Measurements from ENCODE around the gene AGPS. TPM values are rescaled to one million over a fixed set of nuclear protein-coding genes. Genes with fewer than 3 reads are reported as not detected.
A peak's percentile ranks its signal among the peaks of the same experiment; 100 is the strongest.
"Not testable (repeated sequence)": the region's sequence is repeated elsewhere in the genome, so short reads cannot be mapped to it uniquely, and the experiment has no call there.

AGPS gene
- total RNA-seq: 71.3 TPM

GRCh38 chr2:177392373-177393202 lies at the start of gene AGPS:
Gene AGPS (plus strand): TSS chr2:177392773. CDS start chr2:177392790, 17 bp downstream.
- peak; percentile 64 for DNase-seq

GRCh38 chr2:177343773-177344172 lies 48.8 kb upstream of the AGPS start:
- no peak for DNase-seq

DNA sequence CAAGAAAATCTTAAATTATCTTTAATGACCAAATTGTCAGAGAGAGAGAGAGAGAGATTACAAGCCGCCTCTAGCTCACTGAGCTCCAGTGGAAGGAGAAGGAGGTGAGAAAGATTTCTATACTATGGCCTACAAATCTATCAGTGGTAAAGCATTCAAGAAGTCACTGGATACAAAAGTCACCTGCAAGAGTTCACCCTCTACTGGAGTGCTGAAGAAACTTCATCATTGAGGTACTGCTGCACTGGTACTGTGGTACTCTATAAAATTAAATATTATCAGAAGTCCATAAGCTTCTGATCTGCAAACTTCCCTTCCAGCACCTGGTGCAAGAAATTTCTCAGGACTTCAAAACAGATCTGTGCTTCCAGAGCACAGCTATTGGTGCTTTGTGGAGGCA lies 48.3 kb upstream of the AGPS start:
- no peak for DNase-seq

GRCh38 chr2:177346192-177346591 lies 46.4 kb upstream of the AGPS start:
- DNase-seq: no peak

DNA sequence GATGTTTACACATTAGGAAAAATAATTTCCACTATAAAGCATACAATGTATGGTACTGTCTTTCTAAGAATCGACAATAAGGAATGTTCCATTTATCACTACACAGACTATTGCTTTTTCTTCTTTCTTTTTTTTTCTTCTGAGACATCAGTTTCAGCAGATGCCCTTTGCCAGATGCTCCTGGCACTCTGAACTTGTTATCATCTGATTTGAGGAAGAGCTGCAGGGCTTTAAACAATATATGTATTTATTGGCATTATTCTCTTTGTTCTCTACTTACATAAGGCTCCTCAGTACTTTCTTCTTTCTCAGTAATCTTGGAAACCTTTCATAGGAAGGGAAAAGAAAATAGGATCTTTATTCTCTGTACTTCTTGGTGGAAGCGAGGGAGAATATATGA lies 45.0 kb upstream of the AGPS start:
- DNase-seq: no peak

DNA sequence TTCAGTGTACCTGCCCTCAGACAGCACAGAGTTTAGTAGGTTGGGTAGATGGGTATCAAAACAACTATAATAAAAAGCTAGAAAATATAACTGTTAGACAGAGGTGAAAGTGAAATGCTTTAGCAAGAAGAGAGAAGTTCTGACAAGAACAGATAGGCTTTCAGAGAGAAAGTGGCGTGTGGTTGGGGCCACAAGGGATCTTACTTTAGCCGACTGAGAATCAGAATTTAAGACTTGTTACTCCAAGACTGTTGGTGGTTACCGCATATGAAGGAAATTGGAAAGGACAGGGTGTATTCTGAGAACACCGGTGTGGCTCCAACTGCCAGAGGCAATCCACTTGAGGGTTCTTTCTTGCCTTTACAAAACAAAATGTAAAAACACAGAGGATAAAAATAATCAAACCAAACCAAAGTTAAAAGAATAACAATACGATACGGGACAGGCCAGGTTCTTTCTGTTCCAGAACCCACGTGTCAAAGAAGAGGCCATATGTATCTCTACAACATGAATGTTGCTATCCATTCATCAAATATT lies 44.4 kb upstream of the AGPS start:
- DNase-seq: no peak

- DNase-seq: no peak
These were observed 43.6 kb upstream of the AGPS start for GRCh38 chr2:177348733-177349693.

- DNase-seq: not testable (repeated sequence)
These were observed 41.9 kb upstream of the AGPS start for GRCh38 chr2:177350624-177351023.

- not testable (repeated sequence) for DNase-seq
These were observed 41.5 kb upstream of the AGPS start for GRCh38 chr2:177351121-177351520.

DNA sequence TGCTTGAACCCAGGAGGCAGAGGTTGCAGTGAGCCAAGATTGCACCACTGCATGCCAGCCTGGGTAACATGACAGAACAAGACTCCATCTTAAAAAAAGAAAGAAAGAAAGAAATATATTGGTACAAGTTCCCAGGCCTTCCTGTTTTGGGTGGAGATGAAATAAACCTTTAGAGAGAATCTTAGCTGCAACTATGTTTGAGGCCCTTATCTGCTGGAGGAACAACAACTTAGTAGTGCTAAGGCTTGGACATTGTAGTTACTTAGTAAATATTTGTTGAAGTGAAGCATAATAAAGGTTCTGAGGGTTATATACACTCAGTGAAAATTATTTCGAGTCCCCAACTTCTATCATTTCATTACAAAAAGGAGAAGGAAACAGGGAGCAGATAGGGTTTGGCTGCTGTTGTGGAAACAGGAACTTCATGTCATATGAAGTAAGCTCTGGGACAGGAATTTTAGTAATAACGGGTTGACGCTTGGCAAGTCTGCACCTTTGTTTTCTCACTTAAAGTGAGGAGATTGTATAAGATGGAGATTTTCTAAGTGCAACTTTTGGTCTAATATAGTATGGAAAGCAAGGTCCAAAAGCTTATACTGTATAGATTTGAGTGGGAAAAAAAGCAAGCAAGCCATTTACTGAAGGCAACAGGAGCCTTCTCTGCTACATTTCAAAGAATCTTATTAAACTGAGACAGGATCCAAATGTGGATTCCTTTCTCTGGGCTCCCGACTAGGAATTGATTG lies 40.0 kb upstream of the AGPS start:
- DNase-seq: no peak

DNA sequence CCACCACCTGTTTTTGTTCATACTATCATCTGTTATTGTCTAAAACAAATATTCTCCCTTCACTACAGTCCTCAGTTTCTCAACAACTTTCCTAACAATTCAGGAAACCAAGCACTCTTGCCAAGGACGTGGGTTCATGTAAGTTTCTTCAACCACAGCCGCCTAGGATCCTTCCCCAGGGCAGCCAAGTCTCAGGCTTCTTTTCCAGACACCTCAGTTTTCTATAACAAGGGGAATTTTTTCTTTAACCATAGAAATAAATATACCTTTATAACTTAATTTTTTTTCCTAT lies 39.4 kb upstream of the AGPS start:
- no peak for DNase-seq

- not testable (repeated sequence) for DNase-seq
These were observed 38.0 kb upstream of the AGPS start for GRCh38 chr2:177354541-177354940.

DNA sequence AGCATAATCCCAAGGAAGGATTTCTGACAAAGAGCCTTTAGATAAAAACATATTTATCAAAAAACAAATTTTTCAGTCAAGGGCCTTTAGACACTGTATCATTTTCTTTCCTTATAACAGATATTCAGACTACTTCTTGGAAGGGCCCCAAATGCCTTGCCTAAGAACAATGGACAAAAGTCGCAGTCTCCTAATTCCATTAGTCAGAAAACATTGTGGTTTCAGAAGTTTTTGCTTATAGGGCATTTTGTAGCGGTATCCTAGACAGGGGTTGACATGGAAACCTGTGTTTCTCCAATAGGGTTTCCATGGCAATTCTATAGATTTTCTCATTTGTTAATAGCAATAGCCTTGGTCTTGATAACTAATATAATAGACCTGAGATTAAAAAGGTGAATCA lies 36.7 kb upstream of the AGPS start:
- no peak for DNase-seq

- no peak for DNase-seq
These were observed 32.6 kb upstream of the AGPS start for GRCh38 chr2:177359836-177360595.

DNA sequence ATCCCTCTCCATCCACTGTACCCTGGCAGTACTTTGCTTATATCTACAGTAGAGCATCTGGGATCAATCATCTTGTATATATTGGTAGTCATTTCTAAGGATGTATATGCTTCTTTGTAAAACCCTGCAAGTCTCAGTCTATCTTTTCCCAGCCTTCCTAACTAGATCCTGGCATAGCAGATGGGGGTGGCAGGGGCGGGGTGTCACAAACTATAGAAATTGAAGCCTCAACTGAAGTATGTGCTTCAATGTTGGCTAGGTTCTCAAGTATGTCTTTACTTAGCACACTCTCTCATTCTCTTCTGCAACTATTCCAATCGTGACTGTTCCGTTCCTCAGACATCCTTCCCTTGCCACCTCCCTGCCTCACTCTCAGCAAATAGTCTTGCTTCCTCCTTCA lies 30.1 kb upstream of the AGPS start:
- DNase-seq: no peak

GRCh38 chr2:177363332-177363731 lies 29.2 kb upstream of the AGPS start:
- no peak for DNase-seq

DNA sequence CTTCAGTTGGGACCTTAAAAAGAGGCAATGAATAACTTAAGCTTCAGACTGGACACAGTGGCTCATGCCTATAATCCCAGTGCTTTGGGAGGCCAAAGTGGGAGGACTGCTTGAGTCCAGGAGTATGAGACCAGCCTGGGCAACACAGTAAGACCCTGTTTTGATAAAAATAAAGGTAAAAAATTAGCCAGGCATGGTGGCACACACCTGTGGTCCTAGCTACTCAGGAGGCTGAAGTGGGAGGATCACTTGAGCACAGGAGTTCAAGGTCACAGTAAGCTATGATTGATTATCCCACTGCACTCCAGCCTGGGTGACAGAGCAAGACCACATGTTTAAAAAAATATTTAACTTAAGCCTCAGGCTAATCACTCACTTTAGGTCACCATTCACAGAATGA lies 26.8 kb upstream of the AGPS start:
- DNase-seq: not testable (repeated sequence)

DNA sequence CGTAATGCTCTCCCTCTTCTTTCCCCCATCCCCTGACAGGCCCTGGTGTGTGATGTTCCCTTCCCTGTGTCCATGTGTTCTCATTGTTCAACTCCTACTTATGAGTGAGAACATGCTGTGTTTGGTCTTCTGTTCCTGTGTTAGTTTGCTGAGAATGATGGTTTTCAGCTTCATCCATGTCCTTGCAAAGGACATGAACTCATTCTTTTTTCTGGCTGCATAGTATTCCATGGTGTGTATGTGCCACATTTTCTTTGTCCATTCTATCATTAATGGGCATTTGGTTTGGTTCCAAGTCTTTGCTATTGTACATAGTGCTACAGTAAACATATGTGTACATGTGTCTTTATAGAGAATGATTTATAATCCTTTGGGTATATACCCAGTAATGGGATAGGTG lies 24.6 kb upstream of the AGPS start:
- DNase-seq: not testable (repeated sequence)

GRCh38 chr2:177379354-177379753 lies 13.2 kb upstream of the AGPS start:
- no peak for DNase-seq

- DNase-seq: no peak
These were observed 12.4 kb upstream of the AGPS start for GRCh38 chr2:177380181-177380580.

GRCh38 chr2:177383935-177384334 lies 8.6 kb upstream of the AGPS start:
- DNase-seq: no peak

DNA sequence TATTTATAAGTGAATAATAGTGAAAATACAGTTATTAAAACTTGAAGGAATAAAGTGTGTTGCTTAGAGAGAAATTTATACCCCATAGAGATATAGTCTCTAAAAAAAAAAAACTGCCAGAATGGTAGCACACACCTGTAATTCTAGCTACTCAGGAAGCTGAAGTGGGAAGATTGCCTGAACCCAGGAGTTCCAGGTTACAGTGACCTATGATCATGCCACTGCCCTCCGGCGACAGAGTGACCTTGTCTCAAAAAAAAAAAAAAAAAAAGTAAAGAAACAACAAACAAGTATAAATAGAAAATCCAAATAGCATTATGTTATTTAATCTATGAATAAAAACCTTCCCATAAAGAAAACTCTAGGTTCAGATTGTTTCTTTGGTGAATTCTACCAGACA lies 7.4 kb upstream of the AGPS start:
- DNase-seq: no peak

Data from occipital lobe (tissue), 2 donors.